T follicular helper cell (primary cell): ENCODE data around the gene SNAPC4.

Experiments used
- DNase-seq: peaks from one replicate; pipeline ENCODE4 v3.0.0-alpha.2; 2020; ENCODE audit warnings: low read depth

The SNAPC4 gene

DNA sequence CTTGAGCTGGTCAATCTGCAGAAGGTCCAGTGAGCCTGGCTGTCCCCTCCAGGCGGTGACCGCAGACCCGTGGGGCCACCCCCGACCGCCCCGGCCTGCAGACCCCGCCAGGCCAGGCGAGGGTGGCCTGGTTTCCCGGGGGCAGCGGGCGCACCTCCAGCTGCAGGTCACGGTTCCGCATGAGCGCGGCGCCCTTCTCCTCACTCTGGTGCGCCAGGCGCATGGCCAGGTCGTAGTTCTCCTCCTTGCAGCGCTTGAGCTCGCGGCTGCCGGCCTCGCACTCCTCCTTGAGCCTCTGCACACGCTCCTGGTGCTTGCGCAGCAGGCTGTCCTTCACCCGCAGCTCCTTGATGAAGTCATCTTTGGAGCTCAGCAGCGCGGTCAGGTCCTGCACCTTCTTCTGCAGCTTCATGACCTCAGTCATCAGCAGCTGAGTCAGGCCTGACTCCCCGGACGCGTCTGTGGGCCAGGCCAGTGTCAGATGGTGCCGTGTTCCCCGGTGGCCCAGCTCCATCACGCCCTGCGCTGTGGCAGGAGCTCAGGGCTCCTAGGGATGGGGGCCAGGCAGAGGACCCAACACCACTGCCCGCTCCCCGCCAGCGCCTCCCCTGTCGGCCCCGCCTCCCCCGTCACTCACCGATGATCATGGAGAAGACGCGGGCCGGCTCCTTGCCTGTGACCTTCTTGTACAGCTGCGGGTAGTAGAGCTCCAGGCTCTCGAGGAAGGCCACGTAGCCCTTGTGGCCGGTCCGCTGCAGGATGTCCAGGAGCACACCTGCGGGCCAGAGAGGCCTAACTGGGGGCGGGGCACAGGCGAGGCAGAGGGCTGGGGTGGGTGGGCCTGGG lies 29.1 kb downstream of the SNAPC4 start:
- no peak for DNase-seq

DNA sequence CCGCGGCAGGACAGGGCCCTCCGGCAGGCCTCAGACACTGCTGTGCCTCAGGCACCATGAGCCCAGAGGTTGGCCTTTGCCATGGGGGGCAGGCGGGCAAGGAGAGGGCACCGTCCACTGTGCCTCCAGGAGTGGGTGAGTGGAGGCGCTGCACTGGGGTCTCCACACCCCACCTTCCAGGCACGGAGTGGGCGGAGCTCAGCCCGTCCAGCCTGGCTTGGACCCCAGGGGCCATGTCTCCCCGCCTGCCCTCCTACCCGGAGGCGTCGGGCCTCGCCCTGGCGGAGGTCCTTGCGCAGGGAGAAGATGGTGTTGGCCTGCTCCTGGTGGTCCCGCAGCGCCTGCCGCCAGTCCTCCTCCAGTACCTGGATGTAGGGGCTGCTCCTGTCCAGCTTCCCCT lies 29.9 kb downstream of the SNAPC4 start:
- DNase-seq: no peak

DNA sequence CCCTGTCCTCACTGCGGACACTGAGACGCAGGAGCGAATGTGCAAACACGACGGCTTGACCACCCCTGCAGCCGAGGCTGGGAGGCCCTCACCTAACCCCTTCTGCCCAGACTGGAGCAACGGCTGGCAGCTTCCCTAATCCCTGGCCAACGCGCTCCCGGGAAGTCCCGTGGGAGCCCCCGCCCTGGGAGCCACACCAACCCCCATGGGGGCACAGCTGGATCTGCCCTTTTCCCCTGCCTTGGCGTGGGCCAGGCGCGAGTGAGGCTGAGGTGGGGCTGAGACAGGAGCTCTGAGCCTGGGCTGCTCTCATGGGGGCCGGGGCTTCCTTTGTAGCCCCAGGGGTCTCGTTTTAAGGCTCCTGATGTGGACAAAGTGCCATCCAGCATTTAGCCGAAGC lies 31.8 kb downstream of the SNAPC4 start:
- no peak for DNase-seq

DNA sequence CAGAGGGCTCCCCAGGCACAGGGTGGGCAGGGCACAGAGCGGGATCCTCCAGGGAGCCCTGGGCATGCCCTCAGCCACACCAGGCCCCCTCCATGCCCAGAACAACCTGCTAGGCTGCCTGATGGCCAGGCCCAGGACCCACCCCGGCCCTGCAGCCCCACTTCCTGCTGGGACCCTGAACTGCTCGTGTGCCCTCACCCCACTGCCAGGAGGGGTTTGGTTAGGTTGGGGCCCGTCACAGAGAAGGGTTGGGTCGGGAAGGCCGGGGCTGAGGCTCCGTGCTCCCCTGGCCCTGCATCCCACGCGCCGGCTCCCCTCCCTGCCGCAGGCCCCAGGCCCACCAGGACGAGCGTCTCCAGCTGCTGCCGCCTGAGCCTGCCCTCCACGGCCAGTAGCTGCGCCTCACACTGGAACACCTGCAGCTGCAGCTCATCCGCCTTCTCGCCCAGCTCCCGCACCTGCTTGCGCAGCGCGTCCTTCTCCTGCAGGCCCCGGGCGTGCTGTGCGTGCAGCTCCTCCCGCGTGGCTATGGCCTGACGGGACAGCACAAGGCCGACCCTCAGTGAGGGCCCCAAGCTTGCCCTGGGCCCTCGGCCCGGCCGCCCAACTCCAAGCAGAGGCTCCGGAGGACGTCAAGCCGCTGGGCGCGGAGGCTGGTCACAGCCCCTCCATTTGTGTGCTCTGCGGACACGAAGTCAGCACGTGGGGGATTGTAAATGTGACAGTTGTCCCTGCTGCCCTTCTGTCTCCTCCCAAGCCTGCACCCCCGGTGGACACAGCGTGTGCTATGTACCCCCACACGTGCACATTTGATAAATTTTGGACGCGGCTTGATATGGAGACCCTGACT lies 32.4 kb downstream of the SNAPC4 start:
- no peak for DNase-seq

DNA sequence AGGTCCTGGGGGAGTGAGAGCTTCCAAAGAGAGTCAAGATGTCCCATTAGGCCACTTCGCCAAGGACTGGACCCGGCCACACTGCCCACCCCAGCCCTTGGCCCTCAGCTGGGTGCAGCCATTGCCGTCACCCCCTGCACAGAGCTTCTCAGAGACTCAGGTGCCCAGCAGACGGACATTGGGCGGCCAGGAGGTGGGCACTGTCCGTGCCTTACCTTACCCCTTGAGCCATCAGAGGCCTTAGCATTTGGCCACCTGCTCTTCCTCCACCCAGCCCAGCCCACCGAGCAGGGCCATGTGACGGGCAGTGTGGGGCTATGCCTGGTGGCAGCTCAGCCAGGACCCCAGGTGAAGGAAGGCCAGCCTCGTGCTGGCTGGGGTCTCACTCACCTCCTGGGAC lies 33.1 kb downstream of the SNAPC4 start:
- no peak for DNase-seq

DNA sequence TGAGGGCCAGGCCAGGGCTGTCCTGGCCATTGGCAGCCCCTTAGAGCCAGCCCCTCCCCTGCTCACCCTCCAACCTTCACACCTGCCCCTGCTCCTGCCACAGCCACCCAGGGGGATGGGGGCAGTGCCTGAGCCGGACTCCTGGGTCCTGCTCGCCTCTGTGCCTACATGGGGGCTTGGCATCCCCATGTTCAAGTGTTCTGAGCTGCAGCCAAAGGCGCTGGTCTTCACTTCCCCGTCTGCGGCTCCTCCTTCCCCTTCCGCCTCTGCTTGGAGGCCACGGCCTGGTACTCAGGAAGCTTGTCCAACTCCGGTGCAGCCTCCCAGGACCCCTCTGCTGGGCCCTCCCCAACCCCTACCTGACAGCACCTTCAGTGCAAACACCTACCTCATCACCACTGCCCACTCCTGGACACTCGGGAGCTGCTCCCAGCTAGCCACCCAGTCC lies 34.2 kb downstream of the SNAPC4 start:
- DNase-seq: no peak

DNA sequence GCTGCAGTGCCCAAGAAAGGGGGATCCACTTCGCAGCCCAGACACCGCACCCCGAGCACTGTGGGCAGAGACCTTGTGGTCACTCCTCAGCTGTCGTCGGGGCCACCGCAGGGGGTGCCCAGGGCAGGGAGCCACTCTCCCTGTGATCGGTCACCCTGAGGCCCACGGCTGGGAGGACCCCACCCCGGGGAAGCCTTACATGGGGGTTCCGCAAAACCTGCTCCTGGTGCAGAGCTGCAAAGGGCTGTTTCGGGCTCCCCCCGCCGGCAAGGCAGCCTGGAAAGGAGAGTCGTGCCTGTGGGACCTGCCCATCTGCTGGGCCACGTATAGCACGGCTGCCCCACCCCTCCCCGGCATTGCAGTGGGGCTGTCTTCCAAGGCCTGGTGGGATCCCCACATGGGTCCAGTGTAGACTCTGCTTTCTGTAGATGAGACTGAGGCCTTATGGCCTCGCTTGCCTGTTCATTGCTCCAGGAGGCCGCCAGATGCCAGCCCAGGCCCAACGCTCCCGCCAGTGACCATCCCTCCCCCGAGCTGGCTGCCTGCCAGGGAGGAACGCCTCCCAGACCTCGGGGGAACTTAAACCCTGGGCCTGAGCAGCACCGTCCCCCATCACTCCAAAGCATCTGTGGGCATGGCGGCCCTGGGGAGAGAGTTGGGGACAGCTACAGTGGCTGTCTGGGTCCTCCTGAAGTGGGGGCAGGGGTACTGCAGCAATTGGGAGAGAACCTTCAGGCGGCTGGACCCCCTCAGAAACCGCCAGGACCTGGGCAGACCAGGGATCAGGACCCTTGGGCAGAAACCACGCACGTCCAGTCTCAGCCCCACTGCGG lies 34.8 kb downstream of the SNAPC4 start:
- no peak for DNase-seq

DNA sequence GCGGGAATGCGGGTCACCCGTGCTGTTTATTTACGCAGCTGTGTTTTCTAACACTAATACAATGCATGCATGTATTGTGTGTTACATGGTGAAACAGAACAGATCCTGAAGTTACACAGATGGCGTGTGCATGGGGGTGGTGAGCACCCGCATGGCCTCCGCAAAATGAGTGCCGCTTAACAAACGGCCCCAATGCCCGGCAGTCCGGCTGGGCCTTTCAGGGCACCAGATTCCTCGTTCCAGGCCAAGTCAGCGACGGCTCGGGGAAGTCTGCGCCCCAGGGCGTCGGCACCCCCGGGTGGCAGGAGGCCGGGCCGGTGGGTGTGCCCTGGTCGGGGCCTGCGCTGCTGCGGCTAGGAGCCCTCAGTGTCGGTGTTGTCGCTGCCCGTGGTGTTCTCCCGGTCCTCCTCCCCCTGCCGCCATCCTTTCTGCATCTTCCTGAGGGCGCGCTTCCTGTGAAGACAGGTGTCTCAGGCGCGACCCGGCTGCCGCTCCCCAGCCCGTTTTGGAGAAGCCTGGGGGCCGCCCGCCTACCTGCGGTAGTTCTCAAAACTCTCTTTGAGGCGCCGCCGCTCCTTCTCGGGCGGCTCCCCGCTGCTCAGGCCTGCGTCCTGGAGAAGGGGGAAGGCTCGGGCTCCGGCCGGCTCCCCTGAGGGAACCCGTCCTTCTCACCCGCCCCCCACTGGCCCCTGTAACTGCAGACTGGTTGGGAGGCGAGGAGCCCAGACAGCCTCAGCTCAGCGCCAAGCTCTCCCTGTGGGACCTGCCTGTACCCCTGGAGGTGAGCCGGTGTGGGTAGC lies 35.8 kb downstream of the SNAPC4 start:
- no peak for DNase-seq

DNA sequence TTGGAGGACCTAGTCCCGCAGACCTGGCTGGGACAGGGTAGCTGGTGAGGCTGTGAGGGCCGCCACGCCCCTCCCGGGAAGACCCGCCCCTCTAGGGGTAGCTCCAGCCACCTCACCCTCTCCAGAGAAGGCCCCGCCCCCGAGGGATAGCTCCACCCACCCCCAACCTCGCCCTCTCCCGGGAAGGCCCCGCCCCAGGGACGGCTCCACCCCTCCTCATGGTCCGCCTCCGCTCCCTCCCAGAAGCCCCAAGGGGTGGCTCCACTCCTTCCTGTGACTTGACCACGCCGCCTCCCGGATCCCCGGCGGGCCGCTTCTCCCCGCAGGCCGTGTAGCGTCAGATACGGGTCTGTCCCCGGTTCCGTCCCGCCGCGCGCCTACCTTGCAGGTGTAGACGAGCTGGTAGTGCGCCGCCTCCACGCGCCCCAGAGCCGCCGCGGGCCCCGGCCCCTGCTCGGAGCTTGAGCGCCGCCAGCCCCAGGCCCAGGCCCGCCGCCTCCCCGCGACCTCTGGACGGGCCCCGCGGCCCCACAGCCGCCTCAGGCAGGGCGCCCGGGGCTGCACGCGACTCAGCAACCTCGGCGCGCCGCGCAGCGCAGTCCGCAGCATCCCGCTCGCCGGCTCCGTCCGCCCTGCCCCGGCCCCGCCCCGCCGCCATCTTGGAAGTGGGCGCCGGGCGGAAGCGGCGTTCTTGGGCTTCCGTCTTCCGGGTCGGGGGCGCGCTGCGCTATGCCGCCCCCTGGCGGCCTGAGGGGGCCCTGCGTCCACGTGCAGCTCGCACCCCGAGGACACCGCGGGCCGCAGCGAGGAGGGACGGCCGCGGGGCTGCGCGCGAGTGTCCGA lies 36.6 kb downstream of the SNAPC4 start, which contains the start of gene DNLZ:
Gene DNLZ, minus strand, starts transcription at position 639 of the 843 bp plus-strand sequence. Its CDS starts 30 bp downstream, at position 609.
- DNase-seq: peak; percentile 85

DNA sequence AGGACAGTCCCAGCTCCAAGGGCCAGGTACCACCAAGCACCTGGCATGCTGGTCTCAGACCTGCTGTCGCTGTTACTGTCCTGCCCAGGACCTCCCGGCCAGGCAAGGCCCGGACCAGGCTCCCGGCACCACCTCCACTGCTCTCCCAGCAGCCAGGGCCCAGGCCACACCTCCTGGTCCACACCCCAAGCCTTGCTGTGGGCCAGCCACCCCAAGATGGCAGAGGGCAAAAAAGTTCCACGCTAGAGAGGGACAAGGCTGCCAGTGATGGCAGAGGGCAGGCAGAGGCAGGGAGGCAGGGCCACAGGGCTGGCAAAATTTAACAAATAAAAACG lies 37.6 kb downstream of the SNAPC4 start:
- no peak for DNase-seq

DNA sequence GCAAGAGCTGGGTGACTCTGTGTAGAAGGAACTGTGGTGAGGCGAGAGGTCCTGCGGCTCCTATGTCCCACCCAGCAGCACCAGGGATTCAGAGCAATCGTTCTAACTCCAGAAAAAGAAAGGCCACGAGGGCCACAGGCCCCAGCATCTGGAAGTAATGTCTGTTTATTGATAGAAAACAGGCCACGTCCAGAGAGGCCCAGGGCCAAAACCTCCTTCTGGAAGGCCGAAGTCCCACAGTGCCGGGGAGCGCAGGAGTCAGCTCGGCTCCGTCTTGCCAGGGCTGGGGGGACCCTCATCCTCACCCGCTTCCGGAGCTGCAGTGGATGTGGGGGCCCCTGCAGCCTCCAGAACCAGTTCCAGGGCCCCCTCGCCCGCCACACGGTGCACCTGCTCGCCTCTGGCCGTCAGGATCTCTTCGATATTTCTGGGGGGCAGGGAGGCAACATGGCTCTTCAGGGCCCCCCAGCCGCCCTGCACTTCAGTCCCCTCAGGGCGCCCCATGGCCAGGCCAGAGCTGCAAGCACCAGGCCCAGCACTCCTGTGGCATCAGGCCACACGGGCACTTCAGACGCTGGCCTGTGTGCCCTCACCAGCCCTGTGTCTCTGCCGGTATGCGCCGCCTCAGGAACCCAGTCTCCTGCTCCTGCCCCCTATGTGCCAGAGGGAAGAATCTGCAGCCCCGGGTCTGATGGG lies 38.1 kb downstream of the SNAPC4 start:
- DNase-seq: no peak

DNA sequence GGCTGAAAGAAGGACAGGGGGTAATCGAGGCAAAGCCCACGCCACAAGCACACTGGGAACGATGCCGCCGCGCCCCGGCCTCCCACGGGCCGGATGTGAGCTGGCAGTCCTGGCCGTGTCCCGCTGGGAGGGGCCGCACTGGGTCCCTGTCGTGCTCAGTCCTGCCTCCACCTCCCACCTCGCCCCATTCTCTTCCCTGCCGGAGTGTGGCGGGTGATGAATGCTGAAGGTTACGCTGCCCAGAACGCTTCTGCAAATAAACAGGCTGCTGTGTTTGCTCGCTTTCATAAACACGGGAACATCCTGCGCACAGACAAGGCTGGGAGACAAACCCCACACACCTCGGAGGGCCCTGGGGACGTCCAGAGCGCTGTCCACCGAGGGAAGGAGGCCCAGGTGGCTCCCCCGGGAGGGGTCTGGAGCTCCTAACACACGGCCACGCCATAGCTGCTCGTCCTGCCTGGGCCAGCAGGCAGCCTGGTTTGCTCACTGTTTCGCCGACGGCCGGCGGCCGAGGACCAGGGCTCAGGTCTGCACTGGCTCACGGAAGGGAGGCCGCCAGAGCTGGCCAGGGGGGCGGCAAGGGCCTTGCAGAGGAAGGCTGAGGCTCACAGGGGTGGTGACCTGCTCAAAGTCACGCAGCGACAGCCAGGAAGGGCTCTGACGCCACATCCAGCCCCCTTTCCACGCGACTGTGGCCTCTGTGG lies 38.8 kb downstream of the SNAPC4 start:
- no peak for DNase-seq

DNA sequence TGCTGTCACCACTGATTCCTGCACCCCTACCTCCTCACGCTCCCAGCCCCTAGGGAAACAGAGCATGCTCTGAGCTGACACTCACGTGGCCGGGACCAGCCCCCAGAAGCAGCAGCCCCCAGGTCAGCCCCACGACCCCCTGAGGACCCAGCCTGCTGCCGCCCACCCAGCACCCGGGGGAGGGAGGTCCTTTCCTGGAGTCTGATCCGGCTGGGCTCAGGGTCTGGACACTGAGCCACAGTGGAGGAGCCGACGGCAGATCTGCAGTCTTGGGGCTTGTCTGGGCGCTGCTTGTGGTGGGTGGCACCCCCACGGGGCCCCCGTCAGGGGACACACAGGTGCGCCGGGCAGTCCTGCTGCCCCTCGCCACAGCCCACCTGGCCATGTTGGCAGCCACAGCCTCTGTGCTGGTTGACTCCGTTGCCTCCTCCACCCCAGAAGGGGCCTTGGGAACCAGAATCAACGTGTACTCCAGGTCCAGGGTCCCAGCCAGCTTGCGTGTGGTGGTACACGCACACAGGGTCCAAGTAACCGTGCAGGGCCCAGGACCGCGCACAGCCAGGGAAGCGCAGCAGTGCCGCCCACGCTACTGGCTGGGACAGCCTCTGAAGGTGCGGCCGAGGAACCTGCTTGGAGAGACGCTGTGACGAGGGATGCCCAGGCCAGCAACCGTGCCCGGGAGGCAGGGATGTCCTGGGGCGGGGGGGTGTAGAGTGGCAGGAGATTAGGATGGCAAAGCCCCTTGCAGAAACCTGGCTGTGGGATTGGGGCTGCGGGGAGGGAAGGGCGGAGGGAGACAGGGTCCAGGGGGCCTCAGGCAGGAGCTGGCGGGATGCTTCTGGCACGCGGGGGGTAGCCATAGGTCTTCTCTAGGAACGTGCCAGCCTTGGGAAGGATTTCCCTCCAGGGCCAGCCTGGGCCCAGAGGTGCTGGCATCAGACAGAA lies 39.9 kb downstream of the SNAPC4 start:
- no peak for DNase-seq

DNA sequence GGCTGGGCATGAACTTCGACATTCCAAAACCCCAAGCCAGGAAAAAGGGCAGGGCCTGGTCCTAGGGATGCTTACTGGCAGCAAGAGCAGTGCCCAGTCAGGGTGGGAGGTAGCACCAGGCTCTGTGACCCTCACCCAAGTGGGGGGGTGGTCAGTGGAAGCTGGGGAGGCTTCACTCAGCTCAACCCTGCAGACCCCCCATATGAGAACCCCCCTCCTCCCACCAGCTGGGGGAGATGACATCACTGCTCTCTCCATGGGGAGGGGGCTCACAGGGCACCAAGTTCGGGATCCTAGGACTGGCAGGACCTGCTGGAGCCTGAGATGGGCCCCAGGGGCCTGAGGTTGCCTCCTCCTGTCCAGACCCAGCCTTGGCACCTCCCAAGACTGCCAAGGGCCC lies 41.1 kb downstream of the SNAPC4 start:
- no peak for DNase-seq

DNA sequence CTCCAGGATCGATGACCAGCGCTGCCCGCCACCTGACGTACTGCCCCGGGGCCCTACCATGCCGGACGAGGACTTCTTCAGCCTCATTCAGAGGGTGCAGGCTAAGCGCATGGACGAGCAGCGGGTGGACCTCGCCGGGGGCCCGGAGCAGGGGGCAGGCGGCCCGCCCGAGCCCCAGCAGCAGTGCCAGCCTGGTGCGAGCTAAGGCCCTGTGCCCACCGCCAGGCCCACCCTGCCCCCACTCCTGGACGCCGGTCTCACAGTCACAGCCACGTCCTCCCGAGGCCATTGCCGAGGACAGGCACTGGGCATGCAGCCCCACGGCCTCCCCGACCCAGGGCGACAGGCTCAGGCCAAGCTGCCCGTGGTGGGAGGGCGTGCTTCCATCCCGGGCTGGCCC lies 42.0 kb downstream of the SNAPC4 start:
- DNase-seq: no peak

DNA sequence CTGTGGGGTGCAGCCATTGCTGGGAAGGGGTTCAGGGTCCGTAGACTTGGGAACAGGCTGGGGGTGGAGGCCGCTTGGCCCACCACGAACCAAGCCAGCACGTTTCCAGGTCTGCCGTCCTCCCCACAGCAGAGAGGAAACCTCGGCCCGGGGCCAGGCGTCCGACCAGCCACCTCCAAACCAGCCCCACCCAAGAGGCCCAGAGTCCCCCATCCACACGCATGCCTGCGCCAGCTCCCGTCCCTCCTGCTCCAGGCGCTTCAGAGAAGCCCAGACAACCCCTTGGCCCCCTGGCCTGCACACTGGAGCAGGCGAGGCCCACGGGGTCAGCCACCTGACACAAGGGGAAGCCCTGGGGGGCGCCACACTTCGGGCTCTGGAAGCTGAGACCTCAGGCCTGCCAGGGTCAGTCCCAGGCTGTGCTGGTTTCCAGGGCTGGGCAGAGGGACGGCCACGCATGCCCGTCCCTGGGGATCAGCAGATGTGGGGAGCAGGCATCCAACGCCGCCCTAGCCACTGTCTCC lies 42.7 kb downstream of the SNAPC4 start:
- no peak for DNase-seq
